LNCaP clone FGC (cell line): ENCODE results near the gene FOXP1.

Experiments
- DNase-seq: peaks from one replicate; pipeline ENCODE4 v3.0.0-alpha.2; 2011; ENCODE audit warnings: low read depth
- H3K4me3 ChIP-seq: 2 replicates; pipeline ENCODE4 v1.5.1; 2011; ENCODE audit warnings: mild to moderate bottlenecking, low read depth, low read length, control low read depth
- CTCF ChIP-seq: IDR thresholded peaks from 2 replicates; pipeline ENCODE4 v1.5.1; 2012; ENCODE audit warnings: mild to moderate bottlenecking; ENCODE audit not compliant: control insufficient read depth, insufficient read depth; ENCODE audit errors: extremely low read depth

The FOXP1 gene

GRCh38 chr3:71547249-71548198 lies 36.0 kb downstream of the FOXP1 start:
- no peak for DNase-seq
- TF ChIP-seq CTCF = no peak
- no peak overlapping the region for H3K4me3 ChIP-seq

- DNase-seq = no peak
- no peak overlapping the region for H3K4me3 ChIP-seq
- no peak for TF ChIP-seq CTCF
Observed at GRCh38 chr3:71546821-71547220, 36.7 kb downstream of the FOXP1 start.

GRCh38 chr3:71545330-71545729 lies 38.2 kb downstream of the FOXP1 start:
- no peak for TF ChIP-seq CTCF
- no peak overlapping the region for H3K4me3 ChIP-seq
- peak; percentile 56 for DNase-seq

GRCh38 chr3:71543371-71544016 lies 40.0 kb downstream of the FOXP1 start:
- H3K4me3 ChIP-seq = no peak overlapping the region
- no peak for TF ChIP-seq CTCF
- no peak for DNase-seq

GRCh38 chr3:71542521-71543370 lies 40.8 kb downstream of the FOXP1 start:
- peak; percentile 83 for DNase-seq
- peak overlapping the region; percentile 13; the same call in 1 of the 2 replicates for H3K4me3 ChIP-seq
- TF ChIP-seq CTCF = no peak

GRCh38 chr3:71541313-71541712 lies 42.2 kb downstream of the FOXP1 start:
- no peak overlapping the region for H3K4me3 ChIP-seq
- DNase-seq = no peak
- TF ChIP-seq CTCF = no peak
